IPS DF 4.7 (cell line): Measurements from ENCODE around the gene SLC5A10.
"Not testable (repeated sequence)": the region's sequence is repeated elsewhere in the genome, so short reads cannot be mapped to it uniquely, and the experiment has no call there.

ENCODE experiments used
- DNase-seq: peaks from one replicate; pipeline ENCODE4 v3.0.0-alpha.2; 2013; ENCODE audit warnings: low spot score; ENCODE audit errors: extremely low read depth

Gene SLC5A10

GRCh38 chr17:19017804-19018599 is 66.0 kb downstream of the SLC5A10 start:
- DNase-seq = no peak

DNA sequence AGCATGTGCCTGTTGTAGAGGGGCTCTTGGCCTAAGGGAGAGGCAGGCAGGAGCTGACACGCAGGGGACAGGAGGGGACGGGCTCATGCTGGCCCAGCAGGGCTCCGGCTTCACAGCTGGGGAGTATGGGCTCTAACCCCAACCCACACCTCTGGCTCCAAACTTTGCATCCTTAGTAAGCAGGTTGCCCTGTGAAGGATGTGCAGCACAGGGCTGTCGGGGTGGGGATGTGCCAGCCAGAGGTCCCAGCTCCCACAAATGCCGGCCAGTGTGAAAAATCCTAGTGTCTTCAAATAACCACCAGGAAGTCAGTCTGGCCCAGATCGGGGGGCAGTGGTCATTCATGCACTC is 66.6 kb downstream of the SLC5A10 start:
- DNase-seq = no peak

DNA sequence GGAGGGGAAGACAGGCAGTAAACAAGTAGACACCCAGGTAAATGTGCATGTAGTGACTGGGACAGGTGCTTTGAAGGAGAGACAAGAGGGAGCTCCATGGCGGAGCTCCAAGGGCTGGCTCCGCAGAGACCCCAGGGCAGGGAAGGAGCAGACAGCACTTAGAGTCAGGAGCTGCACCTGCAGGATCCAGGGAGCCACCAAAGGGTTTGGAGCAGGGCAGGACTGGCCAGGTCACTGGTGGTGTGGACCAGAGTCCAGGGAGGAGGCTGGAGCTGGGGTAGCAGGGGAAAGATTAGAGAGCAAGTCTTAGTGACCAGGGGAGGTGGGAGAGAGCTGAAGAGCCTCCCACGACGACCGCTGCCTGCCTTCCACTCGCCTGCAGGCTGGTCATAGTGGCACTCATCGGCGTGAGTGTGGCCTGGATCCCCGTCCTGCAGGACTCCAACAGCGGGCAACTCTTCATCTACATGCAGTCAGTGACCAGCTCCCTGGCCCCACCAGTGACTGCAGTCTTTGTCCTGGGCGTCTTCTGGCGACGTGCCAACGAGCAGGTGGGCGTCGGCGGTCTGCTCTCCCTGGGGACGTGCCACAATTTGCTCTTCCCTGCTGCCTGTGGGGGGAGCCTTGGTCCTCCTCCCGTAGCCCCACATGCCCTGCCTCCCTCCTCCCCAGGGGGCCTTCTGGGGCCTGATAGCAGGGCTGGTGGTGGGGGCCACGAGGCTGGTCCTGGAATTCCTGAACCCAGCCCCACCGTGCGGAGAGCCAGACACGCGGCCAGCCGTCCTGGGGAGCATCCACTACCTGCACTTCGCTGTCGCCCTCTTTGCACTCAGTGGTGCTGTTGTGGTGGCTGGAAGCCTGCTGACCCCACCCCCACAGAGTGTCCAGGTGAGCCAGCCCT is 67.3 kb downstream of the SLC5A10 start:
- no peak for DNase-seq

- no peak for DNase-seq
These were observed 68.1 kb downstream of the SLC5A10 start for GRCh38 chr17:19020016-19020415.

- not testable (repeated sequence) for DNase-seq
These were observed 69.2 kb downstream of the SLC5A10 start for GRCh38 chr17:19021011-19021621.

GRCh38 chr17:19021622-19022083 is 69.7 kb downstream of the SLC5A10 start:
- DNase-seq = no peak

- no peak for DNase-seq
These were observed 70.2 kb downstream of the SLC5A10 start for GRCh38 chr17:19022128-19022527.

GRCh38 chr17:19022747-19023146 is 70.8 kb downstream of the SLC5A10 start:
- no peak for DNase-seq

DNA sequence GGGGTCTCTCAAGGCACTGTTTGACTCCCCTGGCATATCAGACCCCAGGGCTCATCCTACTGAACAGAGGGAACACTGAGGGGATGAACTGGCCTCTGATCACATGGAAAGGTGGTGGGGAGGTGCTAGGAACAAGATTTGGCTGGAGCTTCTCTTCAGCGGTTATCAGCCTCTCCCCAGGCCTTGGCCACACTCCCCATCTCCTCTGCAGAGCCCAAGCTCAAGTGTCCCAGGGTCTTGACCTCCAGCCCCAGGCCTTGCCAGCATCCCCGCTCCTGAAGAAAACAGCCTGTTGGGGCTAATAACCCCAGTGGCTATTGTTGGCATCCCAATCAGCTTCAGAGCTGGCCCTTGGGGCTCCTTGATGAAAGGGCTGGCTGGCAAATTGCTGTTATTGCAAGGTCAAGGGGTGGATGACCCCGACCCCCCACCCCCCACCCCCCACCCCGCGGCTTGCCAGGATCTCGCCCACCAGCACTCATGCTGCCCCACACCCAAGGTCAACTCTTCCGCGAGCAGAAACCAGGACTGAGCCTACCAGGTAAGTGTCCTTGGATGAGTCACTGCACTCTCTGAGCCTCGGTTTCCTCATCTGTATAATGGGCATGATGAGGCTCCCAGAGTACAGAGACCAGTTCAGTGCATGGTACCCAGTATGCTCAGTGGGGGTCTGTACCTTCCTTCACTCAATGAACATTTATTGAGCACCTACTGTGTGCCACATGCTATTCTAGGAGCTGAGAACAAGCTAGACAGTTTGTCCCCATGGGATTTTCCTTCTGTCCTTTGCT is 71.4 kb downstream of the SLC5A10 start:
- DNase-seq = no peak

DNA sequence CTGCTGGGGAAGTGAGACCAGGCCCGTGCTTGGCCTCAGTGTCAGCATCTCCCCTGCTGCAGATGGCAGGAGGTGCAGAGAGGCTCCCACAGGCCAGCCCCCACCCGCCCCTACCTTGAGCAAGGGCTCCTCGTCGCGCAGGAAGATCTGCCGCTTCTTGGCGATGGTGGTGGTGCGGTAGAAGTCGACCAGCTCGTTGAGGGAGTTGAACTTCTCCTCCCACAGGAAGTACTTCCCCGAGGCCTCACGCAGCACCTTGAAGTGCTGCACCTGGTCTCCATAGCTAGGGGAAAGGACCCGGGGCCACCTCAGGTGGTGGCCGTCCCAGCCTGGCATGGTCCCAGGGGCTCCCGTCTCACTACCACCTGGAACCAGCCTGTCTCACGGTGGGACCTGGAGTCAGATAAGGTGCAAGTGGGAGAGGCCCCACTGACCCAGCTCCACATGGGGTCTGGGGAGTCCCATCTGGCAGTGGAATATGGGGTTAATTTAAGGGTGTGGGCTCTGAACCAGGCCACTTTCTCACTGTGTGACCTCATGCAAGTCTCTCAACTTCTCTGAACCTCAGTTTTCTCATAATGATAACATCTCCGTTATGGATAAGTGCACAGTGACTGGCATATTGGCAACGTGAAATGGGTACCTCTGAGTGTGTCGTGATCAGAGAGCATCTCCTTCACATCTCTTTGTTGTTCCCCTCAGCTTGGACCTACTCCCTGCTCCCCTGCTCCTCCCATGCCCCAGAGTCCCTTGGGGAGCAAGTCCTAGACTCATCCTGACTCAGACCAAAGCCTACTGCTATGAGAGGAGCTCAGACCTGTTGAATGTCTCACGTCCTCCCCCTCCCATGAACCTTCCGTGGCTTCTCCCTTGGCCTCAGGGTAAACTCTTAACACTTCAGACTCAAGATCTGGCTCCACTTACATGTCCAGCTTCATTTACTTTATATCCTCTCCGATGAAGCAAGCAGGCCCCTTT is 72.4 kb downstream of the SLC5A10 start:
- DNase-seq = no peak

- DNase-seq = not testable (repeated sequence)
These were observed 76.7 kb downstream of the SLC5A10 start for GRCh38 chr17:19028671-19029070.

DNA sequence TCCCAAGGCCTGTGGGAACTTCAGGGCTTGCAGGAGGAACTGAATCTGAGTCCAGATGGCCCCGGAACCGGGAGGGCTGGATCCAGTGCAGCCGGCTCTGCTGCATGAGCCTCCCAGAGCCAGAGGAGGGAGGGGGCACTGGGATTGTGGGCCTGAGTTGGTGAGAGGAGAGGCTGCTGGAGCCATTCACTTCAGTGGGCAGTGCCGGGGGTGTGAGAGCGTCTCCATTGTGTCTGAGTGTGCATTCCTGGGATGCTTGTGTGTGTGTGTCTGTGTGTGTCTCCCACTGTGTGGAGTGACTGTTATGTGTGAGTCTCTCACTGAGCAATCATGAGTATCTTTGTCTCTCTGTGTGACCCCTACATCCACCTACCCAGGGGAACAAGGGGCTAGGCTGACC is 77.8 kb downstream of the SLC5A10 start:
- DNase-seq = not testable (repeated sequence)

GRCh38 chr17:19030771-19031449 is 78.9 kb downstream of the SLC5A10 start:
- not testable (repeated sequence) for DNase-seq

DNA sequence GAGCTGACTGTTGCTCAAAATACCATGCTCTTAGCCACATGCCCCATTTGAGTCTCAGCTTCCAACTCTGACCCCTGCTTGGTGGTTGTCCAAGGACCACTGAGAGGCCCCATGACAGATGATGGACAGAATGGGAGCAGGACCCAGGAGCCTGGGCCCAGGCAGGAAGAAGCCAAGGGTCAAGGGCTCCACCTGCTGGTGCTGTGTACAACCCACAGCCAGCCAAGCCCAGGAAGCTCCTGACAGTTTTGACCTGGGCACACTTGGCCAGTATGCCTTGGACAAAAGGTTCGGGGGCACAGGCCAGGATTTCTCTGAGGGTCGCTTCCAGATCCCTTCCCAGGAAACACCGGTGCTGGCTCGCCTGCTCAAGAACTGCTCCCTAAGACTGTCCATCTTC is 79.8 kb downstream of the SLC5A10 start:
- not testable (repeated sequence) for DNase-seq

DNA sequence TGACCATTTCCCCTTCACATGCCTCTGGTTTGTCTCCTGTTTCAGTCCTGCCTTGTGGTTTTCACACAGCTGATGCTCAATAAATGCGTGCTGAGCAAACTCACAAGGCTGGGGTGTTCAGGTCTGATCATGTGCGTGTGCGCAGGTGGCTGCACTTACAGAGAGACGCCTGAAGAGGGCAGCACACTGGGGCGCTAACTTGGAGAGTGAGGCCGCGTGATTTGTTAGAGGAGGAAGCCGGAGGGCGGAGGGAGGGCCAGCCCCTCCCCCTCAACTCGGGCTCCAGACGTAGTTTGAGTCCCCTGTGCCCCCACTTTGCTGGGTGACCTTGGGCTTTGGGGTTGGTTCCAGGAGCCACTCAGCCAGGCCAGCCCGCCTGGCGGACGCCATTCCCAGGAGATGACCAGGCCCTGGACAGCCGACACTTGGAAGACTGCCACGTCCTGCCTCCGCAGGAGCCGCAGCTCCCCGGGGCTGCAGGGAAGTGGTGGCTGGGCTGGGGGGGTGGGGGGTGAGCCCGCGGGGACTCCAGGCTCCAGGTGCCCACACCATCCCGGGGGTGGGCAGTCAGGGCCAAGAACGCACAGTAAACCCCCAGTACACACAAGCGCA is 80.5 kb downstream of the SLC5A10 start:
- not testable (repeated sequence) for DNase-seq

DNA sequence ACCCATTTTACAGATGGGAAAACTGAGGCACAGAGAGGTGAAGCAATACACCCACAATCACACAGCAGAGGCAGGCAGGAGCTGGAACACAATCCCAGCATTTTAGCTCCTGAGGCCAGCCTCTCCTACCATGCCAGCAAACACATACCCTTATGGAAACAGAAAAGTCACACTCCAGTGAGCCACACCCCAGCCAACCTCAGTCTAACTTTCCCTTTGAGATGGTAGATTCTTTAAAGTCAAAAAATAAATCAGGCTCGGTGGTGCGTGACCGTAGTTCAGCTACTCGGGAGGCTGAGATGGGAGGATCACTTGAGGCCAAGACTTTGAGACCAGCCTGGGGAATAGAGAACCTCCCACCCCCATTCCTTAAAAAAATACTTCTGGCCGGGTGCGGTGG is 84.2 kb downstream of the SLC5A10 start:
- DNase-seq = not testable (repeated sequence)

GRCh38 chr17:19037547-19037946 is 85.6 kb downstream of the SLC5A10 start:
- DNase-seq = not testable (repeated sequence)

DNA sequence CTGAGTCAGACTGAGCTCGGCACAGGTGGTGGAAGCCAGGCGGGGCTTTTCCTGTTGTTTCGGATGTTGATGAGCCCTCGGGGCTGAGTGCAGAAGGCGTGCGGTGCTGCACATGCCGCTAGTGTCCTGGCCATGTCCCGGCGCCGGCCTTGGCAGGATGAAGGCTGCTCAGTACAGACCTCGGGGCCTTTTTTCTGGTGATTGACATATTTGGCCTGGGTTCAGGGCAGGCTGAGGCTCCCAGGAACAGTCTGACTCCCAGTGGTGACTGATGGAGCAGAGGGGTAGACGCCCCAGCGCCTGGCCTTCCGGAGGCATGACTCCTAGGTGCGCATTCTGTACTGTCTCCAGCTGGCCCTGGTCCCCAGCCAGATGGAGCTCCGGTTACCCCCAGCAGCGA is 86.0 kb downstream of the SLC5A10 start:
- DNase-seq = not testable (repeated sequence)

DNA sequence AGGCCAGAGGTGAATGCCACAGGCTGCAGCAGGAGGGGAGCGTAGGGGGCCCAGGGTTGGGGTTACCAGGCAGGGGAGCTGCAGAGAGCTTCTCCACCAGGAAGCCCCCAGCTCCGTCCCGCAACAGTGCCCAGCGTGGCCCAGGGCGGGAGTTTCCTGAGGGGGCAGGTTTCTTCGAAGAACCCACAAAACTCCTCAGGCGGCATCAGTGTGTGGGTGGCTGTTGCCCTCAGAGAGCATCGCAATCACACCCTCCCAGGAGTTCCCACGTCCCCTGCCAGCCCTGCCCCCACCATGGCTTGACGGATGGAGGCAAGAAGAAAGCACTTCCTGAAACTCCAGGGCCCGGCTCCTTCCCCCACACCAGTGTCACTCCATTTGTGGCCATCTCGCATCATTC is 86.8 kb downstream of the SLC5A10 start:
- not testable (repeated sequence) for DNase-seq
